ENCODE results near the gene STX8.
"Not testable (repeated sequence)": the region's sequence is repeated elsewhere in the genome, so short reads cannot be mapped to it uniquely, and the experiment has no call there.

Gene STX8

DNA sequence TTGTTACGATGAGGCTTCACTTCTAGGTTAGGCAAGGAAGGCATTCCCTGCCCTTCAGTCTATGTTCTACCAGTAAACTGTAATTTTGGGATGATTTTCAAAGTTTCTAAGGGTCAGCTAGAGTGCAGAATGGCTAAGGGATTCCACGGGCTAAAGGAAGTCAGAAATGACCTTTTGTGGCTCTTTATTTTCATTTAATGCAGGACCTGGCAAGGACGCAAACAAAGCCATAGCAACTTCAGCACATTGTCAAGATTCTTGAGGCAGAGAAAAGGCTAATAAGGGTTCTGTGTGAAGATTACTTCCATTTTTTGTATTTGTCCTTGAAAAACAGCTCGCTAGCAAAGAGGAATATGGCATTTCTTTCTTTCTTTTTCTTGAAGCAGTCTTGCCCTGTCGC lies 76.6 kb downstream of the STX8 start:
- DNase-seq (ENCODE audit: low spot score) = no peak

DNA sequence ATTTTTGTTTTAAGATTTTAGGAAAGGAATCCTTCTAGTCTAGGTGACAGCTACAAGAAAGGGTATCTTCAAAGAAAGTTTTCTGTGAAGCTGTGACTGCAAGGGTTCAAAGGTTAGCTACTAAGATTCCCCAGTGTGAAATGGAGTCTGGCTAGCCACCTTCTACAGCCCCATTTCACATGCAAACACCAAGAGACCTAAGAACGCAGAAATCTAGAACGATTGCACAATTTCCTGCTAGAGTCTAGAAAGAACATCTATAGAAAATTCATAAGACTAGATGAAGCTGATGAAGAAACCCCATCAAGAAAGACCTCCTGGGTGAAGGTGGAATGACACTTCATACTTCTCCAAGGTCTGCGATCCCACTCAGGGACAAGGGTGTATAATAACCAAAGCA lies 77.1 kb downstream of the STX8 start:
- no peak for DNase-seq (ENCODE audit: low spot score)

DNA sequence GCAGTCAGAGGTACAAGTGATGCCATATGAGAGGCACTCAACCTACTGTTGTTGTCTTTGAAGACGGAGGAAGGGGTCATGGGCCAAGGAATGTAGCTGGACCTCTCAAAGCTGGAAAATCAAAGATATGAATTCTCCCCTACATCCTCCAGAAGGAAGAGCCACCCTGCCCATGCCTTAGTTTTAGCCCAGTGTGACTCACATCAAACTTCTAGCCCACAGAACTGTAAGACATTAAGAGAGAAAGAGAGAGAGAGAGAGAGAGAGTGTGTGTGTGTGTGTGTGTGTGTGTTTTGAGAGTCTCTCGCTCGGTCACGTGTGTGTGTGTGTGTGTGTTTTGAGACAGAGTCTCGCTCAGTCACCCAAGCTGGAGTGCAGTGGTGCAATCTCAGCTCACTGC lies 87.1 kb downstream of the STX8 start:
- no peak for DNase-seq (ENCODE audit: low spot score)

DNA sequence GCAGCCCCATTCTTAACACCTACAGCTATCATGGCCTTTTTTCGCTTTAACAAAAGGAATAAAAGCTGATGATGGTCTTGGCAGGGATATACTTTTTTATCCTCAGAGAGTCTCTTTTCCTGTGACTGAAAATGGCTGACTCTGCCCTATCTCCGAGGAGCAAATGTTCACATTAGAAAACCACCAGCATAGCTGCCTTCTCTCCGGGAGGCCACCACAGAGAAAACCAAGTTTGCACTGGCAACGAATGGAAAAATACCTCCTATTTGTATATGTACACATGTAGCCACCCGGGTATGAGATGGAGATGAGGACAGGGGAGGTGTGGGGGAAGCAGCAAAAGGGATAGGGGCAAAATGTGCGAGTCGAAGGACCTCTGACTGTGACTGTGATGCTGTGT lies 88.2 kb downstream of the STX8 start:
- no peak for DNase-seq (ENCODE audit: low spot score)

DNA sequence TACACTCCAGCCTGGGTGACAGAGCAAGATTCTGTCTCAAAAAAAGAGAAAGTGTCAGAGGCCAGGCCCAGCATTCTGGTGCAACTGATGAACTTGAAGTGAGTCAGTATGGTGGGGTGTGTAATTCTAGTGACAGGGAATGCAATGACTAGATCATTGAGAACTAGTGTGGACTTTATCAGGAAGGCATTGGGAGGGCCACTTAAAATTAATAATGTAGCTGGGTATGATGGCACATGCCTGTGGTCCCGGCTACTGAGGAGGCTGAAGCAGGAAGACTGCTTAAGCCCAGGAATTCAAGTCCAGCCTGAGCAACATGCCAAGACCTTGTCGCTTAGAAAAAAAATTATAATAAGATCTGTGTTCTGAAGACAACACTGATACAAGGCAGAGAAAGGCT lies 90.8 kb downstream of the STX8 start:
- DNase-seq (ENCODE audit: low spot score) = no peak

DNA sequence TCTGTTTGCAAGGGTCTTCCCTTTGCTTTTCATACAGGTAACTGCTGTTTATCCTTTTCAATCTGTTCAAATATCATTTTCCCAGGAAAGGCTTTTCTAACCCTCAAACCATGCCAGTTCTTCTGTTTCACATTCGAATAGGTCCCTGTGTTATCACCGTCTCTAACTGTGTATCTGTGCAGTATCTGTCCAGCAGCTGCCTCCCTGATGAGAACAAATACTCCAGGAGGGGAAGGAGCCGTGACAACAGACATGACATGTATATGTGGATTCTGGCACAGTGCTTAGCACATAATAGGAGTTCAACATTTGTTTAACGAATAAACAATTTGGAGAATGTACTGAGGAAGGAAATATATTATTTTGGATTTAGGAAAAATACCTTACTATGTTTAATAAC lies 95.7 kb downstream of the STX8 start:
- no peak for DNase-seq (ENCODE audit: low spot score)

DNA sequence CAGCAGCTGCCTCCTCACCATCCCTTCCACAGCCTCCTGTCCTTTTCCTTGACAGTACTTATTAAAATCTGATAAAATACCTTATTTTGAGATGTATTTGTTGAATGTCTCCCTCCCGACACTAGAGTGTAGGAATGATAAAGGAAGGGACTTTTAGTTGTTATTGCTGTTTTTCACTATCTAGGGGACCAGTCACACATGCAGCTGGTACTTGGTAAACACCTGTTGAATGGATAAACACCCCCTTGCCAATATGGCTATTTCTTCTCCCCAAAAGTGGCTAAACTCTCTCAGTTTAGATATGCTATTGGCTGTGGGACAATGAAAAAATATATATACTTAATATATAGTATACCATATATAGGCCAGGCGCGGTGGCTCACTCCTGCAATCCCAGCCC lies 96.7 kb downstream of the STX8 start:
- no peak for DNase-seq (ENCODE audit: low spot score)

DNA sequence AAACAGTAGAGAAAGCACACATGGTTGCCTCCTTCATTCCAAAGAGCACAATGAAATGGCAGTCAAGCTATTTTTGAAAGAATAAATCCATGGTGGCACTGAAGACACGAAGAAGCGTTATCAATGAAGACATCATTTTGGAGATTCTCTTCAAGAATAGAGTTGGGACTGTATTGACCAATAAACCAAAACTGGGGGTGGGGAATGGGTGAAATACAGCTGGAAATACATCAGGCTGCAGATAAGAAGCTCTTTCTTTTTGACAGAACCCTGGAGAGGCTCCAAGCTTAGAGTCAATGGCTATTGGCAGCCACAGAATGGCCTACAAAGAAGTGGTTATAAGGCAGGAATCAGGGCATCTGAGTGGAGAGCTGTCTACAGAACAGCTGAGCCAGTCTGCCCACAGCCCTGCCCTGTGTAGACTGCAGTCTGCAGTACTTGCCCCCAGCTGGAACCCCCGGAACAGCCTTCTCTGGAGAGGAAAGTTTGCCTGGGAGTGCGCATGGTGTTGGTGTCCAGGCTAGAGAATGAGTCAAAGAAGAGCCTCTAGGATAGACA lies 100.4 kb downstream of the STX8 start:
- peak; percentile 99 for DNase-seq (ENCODE audit: low spot score)

DNA sequence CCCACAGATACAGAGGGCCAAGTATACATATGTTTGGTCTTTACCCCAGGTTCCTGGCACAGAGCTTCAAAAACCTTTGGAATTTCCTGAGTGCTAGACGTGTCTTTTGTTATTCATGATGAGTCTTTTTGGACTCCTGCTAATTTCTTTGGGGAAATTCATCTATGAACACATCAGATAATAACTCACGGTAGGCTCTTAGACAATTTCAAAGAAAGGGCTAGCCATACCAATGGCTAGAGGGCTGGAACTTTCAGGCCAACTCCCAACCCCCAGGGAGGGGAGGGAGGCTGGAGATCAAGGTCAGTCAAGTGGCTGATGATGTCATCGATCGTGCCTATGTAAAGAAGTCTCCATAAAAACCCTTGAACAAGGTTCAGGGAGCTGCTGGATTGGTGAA lies 101.9 kb downstream of the STX8 start:
- DNase-seq (ENCODE audit: low spot score) = no peak

DNA sequence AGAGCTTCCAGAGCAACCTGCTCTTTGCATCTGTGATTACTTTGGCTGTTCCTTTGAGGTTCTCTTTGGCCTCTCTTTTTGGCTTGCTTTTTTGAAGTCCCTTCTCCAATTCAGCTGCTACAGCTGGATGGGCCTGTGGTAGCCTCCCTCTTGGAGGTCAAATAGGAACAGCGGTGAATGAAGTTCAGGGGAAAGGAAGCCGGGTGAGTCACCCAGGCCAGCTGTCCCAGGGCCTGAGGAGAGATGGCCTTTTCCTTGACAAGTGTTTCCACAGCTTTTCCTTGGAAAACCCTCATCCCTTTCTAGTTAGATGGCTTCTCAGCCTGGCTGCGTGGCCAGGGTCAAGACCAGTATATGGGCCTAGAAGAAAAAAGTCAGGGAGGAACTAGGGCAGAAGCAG lies 103.1 kb downstream of the STX8 start:
- DNase-seq (ENCODE audit: low spot score) = no peak

DNA sequence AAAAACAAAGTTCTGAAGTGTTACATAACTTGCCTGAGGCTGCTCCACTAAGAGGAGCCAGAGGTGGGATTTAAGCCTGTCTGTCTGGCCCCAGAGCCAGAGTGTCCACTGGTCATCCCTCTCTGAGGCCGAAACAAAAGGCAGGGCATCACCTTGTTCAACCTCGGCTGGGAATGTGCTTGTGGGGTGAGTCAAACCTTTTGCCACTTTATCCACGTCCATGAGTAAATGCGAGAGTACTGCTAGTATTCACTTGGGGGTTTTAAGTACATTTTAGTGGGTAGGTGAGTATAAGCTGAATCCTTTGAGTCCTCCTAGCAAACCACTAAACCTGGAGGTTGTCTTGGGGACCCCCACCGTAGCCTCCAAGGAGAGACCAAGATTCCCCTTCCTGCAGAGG lies 103.5 kb downstream of the STX8 start:
- no peak for DNase-seq (ENCODE audit: low spot score)

DNA sequence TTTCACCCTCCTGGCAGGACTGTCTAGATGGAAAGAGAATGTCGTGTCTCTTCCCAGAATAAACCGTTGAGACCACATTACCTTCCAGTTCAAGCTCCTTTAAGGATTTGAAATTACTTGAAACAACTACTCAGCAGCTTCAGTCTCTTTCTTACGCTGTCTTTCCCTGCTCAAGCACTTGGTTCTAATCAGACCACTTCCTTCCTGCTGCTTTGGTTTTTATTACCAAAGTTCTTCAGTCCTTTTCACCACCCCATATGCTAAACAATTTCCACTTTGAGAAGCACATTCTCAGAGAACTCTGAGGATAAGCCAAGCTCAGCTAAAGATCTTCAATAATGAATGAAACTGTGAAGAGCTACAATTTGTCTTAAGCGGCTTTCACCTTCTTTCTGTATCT lies 105.4 kb downstream of the STX8 start:
- DNase-seq (ENCODE audit: low spot score) = peak; percentile 5

DNA sequence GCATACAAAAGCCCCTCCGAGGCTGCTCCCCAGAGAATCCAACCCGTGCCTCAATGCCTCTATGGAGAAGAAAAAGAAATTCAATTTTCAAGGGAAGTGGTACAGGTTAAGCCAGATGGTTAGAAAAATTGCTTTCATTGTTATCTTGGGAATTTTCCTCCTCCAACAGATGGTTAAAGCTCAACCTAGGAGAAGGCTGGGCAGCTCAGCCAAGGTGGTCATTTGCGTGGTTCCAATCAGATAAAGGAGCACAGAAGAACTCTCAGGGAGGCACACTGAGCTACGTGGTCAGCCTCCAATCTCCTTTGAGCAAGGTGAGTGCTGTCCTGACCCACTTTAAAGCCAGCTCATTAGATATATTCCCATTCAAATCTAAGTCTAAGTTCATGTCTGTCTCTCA lies 106.7 kb downstream of the STX8 start:
- no peak for DNase-seq (ENCODE audit: low spot score)

DNA sequence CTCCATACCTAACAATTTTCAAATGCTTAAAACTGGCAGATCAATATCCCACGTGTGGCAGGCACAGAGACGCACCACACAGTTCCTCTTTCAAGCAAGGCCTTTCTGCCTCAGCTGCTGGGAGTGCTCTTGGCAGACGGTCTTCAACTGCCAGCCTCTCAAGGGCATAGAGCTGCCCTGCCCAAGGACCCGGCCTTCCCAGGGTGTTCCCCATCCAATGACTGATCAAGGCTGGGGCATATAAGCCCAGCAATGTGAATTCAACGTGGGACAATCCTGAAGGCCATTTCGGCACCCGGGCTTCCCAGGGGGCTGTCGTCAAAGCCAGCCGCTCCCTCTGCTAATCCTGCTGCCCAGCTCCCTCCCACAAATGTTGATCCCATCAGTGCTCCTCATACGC lies 107.1 kb downstream of the STX8 start:
- DNase-seq (ENCODE audit: low spot score) = no peak

DNA sequence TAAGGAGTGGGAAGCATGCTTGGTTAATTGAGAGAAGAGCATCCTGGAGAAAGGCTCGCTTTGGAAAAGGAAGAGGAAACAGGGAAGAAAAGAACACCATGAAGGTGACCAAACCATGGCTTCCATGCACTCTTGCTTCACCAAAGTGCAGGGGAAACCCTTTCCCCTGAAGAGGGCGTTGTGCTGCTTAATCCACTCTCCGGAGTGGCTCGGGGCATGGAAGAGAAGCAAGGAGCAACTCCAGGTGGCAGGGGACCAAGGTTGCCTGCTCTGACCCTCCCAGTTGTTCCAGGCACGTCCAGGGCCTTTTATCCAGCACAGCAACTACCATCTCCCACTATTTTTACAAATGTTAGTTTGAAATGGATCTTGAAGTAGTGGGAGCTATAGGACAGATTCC lies 108.1 kb downstream of the STX8 start:
- DNase-seq (ENCODE audit: low spot score) = no peak

DNA sequence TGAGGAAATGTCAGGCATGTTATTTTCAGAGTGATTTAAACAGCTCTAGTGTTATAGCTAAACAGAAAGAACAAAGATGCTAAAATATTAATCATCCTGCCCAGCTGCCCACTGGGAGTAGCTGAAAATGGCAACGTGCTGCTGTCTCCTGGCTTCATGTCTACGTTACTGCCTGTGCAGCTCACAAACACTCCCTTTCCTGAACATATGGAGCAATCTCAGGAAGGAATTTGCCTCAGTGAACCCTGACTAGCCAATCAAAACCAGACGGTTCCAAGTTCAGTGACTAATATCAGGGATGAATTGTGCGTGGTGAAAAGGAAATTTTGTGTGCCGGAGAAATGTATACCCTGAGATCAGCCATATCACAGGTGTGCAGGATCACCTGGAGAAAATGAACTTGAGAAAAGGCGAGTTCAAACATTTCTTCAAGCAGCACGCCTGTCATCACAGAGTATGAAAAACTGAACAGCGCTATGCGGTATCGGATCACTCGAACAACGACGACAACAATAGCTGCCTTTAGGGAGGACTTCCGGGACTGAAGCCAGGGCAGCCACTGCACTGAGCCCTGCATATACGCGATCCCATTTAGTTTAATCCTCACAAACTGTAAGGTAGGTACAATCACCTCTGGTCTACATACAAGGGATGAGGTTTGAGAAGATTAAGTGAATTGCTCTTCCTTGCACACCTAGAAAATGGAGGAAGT lies 110.3 kb downstream of the STX8 start:
- DNase-seq (ENCODE audit: low spot score) = peak; percentile 19

DNA sequence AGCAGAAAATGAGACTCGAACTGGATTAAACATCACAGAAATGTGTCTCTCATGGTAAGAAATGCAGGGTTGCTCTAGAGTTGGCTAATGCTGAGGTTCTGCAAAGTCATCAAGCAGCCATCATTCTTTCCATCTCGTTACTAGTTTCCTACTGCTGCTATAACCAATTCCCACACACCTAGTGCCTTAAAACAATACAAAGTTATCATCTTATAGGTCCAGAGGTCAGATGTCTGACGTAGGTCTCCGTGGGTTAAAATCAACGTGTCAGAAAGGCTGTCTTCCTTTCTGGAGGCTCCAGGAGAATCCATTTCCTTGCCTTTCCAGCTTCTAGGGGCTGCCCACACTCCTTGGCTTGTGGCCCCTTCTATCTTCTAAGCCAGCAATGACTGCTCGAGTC lies 118.6 kb downstream of the STX8 start:
- DNase-seq (ENCODE audit: low spot score) = no peak

DNA sequence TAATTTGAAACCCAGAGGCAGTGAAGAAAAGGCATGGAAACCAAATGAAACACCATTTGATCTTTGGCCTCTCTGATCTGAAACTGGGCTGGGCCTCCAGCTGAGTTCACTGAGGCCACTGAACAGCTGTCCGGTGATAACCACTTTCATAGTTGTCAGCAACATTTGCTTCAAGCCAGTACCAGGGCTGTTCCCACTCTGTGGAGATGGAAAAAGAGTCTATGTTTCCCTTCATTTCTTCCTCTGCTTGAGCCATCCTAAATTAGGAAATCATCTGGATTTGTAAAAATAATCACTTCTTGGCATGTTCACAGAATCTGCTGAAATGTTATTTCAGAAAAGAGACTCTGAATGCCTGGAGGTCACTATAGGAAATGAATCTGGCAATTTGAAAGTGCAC lies 119.3 kb downstream of the STX8 start:
- DNase-seq (ENCODE audit: low spot score) = no peak

DNA sequence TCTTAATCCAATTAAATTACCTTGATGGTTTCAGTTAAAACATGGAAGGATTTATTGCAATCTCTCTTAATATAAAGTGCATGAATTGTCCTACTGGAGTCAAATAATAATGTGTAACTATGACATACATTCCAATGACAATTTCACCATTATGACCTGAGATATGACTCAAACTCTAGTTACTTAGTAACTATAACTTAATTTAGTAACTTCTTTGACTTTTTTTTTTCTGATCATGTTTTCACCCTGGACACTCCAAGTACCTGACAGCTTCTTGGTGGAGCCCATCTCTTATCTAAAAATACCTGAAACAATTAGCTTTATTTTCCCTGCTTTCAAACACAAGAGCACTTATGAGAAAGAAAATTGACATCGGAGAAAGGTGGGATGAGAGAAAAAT lies 123.7 kb downstream of the STX8 start:
- no peak for DNase-seq (ENCODE audit: low spot score)

DNA sequence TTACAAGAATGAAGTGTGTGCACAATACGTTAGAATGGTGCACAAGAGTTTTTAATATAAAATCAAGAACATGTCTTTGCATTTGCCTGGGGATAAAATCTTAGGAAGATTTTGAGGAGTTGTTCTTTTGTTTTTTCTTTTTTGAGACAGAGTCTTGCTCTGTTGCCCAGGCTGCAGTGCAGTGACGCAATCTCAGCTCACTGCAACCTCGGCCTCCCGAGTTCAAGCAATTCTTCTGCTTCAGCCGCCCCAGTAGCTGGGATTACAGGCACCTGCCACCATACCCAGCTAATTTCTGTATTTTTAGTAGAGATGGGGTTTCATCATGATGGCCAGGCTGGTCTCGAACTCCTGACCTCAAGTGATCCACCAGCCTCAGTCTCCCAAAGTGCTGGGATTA lies 128.3 kb downstream of the STX8 start:
- not testable (repeated sequence) for DNase-seq (ENCODE audit: low spot score)

DNA sequence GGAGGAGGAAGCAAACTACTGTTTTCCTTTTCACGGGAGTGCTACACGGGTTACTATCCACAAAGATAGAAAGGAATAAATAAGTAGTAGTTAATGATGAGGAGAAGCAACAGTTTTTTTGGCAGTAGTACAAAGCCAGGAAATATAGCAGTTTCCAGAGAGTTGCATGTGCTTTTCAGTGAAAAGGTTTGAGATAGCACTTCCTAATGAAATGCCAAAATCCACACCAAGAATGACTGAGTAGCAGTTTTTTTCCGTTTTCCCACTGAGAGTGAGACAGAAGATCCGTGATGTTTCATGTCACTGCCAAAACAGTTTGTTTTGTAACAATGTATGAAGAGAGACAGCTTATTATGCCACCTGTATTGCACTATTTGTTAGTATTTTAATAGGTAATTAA lies 129.1 kb downstream of the STX8 start:
- no peak for DNase-seq (ENCODE audit: low spot score)

DNA sequence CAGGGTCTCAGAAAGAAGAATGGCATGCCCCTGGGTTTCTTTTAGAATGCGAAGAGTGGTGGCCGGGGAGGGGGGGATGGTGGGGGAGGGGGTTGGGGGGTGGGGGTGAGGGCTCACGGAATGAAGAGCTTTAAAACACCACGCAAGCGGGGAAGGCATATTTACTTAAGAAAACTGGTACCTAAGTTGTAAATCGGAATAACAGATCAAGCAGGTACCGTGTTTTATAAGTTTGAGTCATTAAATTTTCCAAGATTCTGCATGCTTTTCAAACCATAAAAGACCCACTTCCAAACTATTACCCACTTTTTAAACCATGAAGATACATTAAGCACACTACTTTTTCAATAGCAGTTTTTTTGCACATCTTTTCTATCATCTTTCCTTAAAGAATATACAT lies 130.2 kb downstream of the STX8 start:
- DNase-seq (ENCODE audit: low spot score) = no peak

DNA sequence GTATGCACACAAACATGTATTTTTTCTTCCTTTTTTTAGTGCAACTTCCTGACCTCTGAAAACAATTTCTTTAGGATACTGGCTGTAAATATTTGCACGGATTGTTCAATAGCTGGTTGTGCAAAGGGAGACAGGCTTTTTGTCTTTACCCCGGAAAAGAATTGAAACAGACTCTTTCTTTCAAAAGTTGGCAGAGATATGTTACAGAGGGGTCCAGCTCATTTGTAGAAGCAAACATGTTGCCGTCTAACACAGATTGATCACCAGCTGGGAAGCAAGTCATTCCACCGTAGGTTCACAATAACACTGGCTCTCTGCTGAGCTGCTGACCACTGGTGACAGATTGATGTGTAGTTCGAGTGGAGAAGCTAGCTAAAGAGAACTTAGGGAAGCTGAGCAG lies 130.9 kb downstream of the STX8 start:
- peak; percentile 30 for DNase-seq (ENCODE audit: low spot score)

DNA sequence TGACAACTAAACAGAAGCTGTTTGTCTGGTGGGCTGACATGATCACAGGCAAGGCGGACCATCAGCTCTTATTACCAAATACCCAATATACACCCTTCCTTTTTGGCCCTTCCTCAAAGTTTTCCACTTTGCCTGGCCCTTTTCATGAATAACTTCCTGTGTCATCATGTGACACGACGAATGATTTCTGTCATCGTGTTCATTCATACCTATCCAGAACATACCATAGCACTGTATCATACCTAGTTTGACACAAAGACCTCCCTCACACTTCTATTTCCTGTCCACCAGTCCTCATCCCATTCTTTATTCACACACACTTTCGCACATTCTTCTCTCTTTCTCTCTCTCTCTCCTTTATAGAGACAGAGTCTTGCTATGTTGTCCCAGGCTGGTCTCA lies 131.8 kb downstream of the STX8 start:
- DNase-seq (ENCODE audit: low spot score) = no peak
